Measurements from ENCODE around the gene PYCARD. TPM values are rescaled to one million over a fixed set of nuclear protein-coding genes. Genes with fewer than 3 reads are reported as not detected.
"Not testable (repeated sequence)": the region's sequence is repeated elsewhere in the genome, so short reads cannot be mapped to it uniquely, and the experiment has no call there.

The PYCARD gene
- polyA plus RNA-seq, 2 donors = 51.7 to 79.2 TPM

DNA sequence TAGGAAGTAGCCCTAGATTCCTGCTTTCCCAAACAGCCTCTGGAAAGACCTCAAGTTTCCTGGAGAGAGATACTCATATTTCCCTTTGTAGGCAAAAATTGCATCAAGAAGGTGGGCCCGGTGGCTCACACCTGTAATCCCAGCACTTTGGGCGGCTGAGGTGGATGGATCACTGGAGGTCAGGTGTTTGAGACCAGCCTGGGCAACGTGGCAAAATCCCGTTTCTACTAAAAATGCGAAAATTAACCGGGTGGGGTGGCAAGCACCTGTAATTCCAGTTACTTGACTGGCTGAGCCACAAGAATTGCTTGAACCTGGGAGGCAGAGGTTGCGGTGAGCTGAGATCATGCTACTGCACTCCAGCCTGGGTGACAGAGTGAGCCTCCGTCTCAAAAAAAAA, 2.4 kb downstream of the PYCARD start:
- Histone ChIP-seq H3K4me1 (ENCODE audit: control insufficient read depth in 2 of 2, insufficient read depth in 2 of 2, low read length in 1 of 2) (peaks cover 3 to 13% of the 10 kb centered on the region in 2 donors), H3K36me3 (ENCODE audit: control insufficient read depth in 2 of 2, insufficient read depth in 2 of 2, low read length in 1 of 2) (peaks cover 0 to 14% of the 10 kb centered on the region in 2 donors)
- H3K4me3 ChIP-seq (ENCODE audit: low read depth in 1 of 2, low read length in 2 of 2); H3K27me3 ChIP-seq (ENCODE audit: control insufficient read depth in 1 of 2, insufficient read depth in 2 of 2, low read length in 2 of 2); H3K9me3 ChIP-seq (ENCODE audit: control insufficient read depth in 2 of 2, insufficient read depth in 1 of 2, low read depth in 1 of 2, low read length in 1 of 2); H3K27ac ChIP-seq (ENCODE audit: low read depth in 2 of 2, low read length in 1 of 2): not testable (repeated sequence)
- 80 to 83% methylated on average over 7 to 8 of the region's 8 CpGs for WGBS, 2 donors

DNA sequence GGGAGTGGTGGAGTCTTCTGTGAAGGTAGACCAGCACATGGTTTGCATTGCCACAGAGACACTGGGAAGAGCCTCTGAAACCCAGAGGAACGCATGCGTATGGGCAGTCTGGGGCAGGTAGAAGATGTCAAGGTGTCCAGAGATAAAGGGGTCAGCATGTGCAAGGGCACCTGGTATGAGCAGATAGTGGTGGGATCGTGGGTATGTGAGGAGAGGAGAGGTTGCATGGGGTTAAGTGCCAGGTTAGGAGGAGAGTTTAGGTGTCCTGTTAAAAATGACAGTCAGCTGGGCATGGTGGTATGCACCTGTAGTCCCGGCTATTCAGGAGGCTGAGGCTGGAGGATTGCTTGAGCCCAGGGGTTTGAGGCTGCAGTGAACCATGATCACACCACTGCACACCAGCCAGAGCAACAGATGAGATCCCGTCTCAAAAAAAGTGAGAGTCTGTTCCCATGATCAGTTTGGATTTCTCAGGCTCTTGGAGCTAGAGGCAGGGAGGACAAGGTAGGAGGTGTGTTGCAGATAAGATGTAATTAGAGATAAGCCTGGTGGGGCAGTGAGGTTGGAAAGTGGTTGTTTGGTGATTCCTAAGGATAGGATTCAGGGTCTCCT, 3.0 kb downstream of the PYCARD start:
- H3K4me1 ChIP-seq (ENCODE audit: control insufficient read depth in 2 of 2, insufficient read depth in 2 of 2, low read length in 1 of 2) = peaks cover 3 to 13% of the 10 kb centered on the region in 2 donors
- no peak overlapping the region for H3K27ac ChIP-seq (ENCODE audit: low read depth in 2 of 2, low read length in 1 of 2)
- no peaks in the 10 kb centered on the region for H3K9me3 ChIP-seq (ENCODE audit: control insufficient read depth in 2 of 2, insufficient read depth in 1 of 2, low read depth in 1 of 2, low read length in 1 of 2)
- H3K36me3 ChIP-seq (ENCODE audit: control insufficient read depth in 2 of 2, insufficient read depth in 2 of 2, low read length in 1 of 2) = peaks cover 0 to 16% of the 10 kb centered on the region in 2 donors
- no peaks in the 10 kb centered on the region for H3K27me3 ChIP-seq (ENCODE audit: control insufficient read depth in 1 of 2, insufficient read depth in 2 of 2, low read length in 2 of 2)
- no peak overlapping the region for H3K4me3 ChIP-seq (ENCODE audit: low read depth in 1 of 2, low read length in 2 of 2)
- WGBS, 2 donors = 88 to 89% methylated on average over 5 of the region's 5 CpGs

- Histone ChIP-seq H3K27me3 (ENCODE audit: control insufficient read depth in 1 of 2, insufficient read depth in 2 of 2, low read length in 2 of 2) (no peaks in the 10 kb centered on the region), H3K4me1 (ENCODE audit: control insufficient read depth in 2 of 2, insufficient read depth in 2 of 2, low read length in 1 of 2) (peaks cover 5 to 13% of the 10 kb centered on the region in 2 donors), H3K4me3 (ENCODE audit: low read depth in 1 of 2, low read length in 2 of 2) (no peak overlapping the region), H3K27ac (ENCODE audit: low read depth in 2 of 2, low read length in 1 of 2) (no peak overlapping the region), H3K9me3 (ENCODE audit: control insufficient read depth in 2 of 2, insufficient read depth in 1 of 2, low read depth in 1 of 2, low read length in 1 of 2) (no peaks in the 10 kb centered on the region), H3K36me3 (ENCODE audit: control insufficient read depth in 2 of 2, insufficient read depth in 2 of 2, low read length in 1 of 2) (peaks cover 0 to 21% of the 10 kb centered on the region in 2 donors)
- 51 to 54% methylated on average over 7 of the region's 7 CpGs for WGBS, 2 donors
Observed at GRCh38 chr16:31198207-31198882, 4.2 kb downstream of the PYCARD start.

DNA sequence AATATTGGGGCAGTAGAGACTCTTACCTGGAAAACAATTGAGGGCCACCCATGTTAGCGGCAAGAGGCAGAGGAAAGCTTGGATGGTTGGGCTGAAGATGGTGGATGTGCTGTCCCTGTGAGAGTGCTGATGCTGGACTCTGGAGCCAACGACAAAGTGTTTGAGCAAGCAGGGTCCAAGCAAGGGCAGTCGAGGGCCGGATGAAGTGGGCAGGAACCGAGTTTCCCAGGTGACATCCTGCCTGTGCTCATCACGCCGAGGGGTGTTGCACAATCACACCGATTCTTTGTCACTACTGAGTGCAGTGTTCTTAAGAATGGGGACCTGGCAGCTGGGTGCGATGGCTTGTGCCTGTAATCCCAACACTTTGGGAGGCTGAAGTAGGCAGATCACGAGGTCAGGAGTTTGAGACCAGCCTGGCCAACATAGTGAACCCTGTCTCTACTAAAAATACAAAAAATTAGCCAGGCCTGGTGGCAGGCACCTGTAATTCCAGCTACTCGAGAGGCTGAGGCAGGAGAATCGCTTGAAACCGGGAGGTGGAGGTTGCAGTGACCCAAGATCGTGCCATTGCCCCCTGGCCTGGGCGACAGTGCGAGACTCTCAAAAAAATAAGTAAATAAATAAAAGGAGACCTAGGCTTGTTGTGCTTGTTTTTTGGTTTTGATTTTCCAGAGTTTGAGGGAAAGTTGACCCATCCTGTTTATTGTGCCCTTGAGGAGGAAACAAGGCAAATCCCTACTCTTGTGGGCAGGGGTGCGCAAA, 6.1 kb downstream of the PYCARD start:
- peaks cover 9 to 26% of the 10 kb centered on the region in 2 donors for H3K36me3 ChIP-seq (ENCODE audit: control insufficient read depth in 2 of 2, insufficient read depth in 2 of 2, low read length in 1 of 2)
- WGBS, 2 donors = 88% methylated on average over 17 of the region's 17 CpGs
- no peak overlapping the region for H3K4me3 ChIP-seq (ENCODE audit: low read depth in 1 of 2, low read length in 2 of 2)
- H3K9me3 ChIP-seq (ENCODE audit: control insufficient read depth in 2 of 2, insufficient read depth in 1 of 2, low read depth in 1 of 2, low read length in 1 of 2) = no peaks in the 10 kb centered on the region
- no peak overlapping the region for H3K27ac ChIP-seq (ENCODE audit: low read depth in 2 of 2, low read length in 1 of 2)
- peaks cover 5 to 6% of the 10 kb centered on the region in 2 donors for H3K4me1 ChIP-seq (ENCODE audit: control insufficient read depth in 2 of 2, insufficient read depth in 2 of 2, low read length in 1 of 2)
- H3K27me3 ChIP-seq (ENCODE audit: control insufficient read depth in 1 of 2, insufficient read depth in 2 of 2, low read length in 2 of 2) = no peaks in the 10 kb centered on the region

- not testable (repeated sequence) for H3K9me3 ChIP-seq (ENCODE audit: control insufficient read depth in 2 of 2, insufficient read depth in 1 of 2, low read depth in 1 of 2, low read length in 1 of 2); H3K27ac ChIP-seq (ENCODE audit: low read depth in 2 of 2, low read length in 1 of 2); H3K4me3 ChIP-seq (ENCODE audit: low read depth in 1 of 2, low read length in 2 of 2); H3K4me1 ChIP-seq (ENCODE audit: control insufficient read depth in 2 of 2, insufficient read depth in 2 of 2, low read length in 1 of 2); H3K27me3 ChIP-seq (ENCODE audit: control insufficient read depth in 1 of 2, insufficient read depth in 2 of 2, low read length in 2 of 2)
- H3K36me3 ChIP-seq (ENCODE audit: control insufficient read depth in 2 of 2, insufficient read depth in 2 of 2, low read length in 1 of 2) = peaks cover 15 to 26% of the 10 kb centered on the region in 2 donors
- WGBS, 2 donors = 95 to 97% methylated on average over 11 of the region's 11 CpGs
Observed at GRCh38 chr16:31195861-31196260, 6.7 kb downstream of the PYCARD start.

DNA sequence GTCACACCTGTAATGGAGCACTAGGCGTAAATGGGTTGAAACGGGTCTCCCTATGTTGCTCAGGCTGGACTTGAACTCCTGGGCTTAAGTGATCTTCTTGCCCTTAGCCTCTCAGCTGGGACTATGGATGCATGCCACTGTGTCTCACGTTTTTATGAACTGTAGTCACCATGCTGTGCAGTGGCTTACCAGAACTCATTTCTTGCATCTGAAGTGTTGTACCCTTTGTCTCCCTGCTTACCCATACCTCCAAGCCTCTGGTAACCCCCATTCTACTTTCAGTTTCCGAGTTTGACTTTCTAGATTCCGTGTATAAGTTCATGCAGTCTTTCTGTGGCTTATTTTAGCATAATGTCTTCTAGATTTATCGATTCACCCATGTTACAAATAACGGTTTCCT, 7.7 kb downstream of the PYCARD start:
- peaks cover 21 to 36% of the 10 kb centered on the region in 2 donors for H3K36me3 ChIP-seq (ENCODE audit: control insufficient read depth in 2 of 2, insufficient read depth in 2 of 2, low read length in 1 of 2)
- peaks cover 0 to 2% of the 10 kb centered on the region in 2 donors for H3K4me1 ChIP-seq (ENCODE audit: control insufficient read depth in 2 of 2, insufficient read depth in 2 of 2, low read length in 1 of 2)
- H3K27ac ChIP-seq (ENCODE audit: low read depth in 2 of 2, low read length in 1 of 2) = no peak overlapping the region
- no peaks in the 10 kb centered on the region for H3K9me3 ChIP-seq (ENCODE audit: control insufficient read depth in 2 of 2, insufficient read depth in 1 of 2, low read depth in 1 of 2, low read length in 1 of 2)
- H3K4me3 ChIP-seq (ENCODE audit: low read depth in 1 of 2, low read length in 2 of 2) = no peak overlapping the region
- no peaks in the 10 kb centered on the region for H3K27me3 ChIP-seq (ENCODE audit: control insufficient read depth in 1 of 2, insufficient read depth in 2 of 2, low read length in 2 of 2)
- WGBS, 2 donors = 78% methylated on average over 7 of the region's 7 CpGs

- no peak overlapping the region for H3K27ac ChIP-seq (ENCODE audit: low read depth in 2 of 2, low read length in 1 of 2)
- peaks cover 0 to 2% of the 10 kb centered on the region in 2 donors for H3K4me1 ChIP-seq (ENCODE audit: control insufficient read depth in 2 of 2, insufficient read depth in 2 of 2, low read length in 1 of 2)
- no peak overlapping the region for H3K4me3 ChIP-seq (ENCODE audit: low read depth in 1 of 2, low read length in 2 of 2)
- peaks cover 28 to 36% of the 10 kb centered on the region in 2 donors for H3K36me3 ChIP-seq (ENCODE audit: control insufficient read depth in 2 of 2, insufficient read depth in 2 of 2, low read length in 1 of 2)
- 87 to 98% methylated on average over 2 of the region's 2 CpGs for WGBS, 2 donors
- no peaks in the 10 kb centered on the region for H3K9me3 ChIP-seq (ENCODE audit: control insufficient read depth in 2 of 2, insufficient read depth in 1 of 2, low read depth in 1 of 2, low read length in 1 of 2)
- H3K27me3 ChIP-seq (ENCODE audit: control insufficient read depth in 1 of 2, insufficient read depth in 2 of 2, low read length in 2 of 2) = no peaks in the 10 kb centered on the region
Observed at GRCh38 chr16:31193874-31194273, 8.7 kb downstream of the PYCARD start.

DNA sequence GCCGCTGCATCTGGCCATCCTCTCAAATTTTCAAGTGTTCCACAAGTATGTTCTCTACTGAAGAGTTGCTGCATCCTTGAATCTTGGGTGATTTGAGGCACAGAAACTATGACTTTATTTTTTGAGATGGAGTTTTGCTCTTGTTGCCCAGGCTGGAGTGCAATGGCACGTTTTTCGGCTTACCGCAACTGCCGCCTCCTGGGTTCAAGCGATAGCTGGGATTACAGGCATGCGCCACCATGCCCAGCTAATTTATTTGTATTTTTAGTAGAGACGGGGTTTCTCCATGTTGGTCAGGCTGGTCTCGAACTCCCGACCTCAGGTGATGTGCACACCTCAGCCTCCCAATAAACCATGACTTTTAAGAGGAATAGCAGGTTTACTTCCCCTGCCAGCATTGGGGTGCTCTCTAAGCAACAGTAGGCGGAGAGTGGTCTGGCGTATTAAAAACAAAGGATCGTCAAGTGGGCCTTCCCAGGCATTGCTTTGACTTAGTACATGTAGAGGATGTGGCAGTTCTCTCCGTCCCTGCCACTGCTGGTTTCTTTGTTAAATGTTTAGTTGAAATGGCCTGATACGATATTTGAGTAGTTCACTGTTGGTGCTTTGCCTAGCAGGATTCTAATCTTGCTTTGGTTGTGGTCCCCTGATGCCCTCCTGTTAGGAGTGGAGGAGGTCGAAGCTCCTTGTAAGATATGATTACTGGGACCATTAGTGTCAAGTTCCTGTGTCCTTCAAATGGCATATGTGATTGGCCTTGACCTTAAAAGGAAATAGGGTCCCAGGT, 9.5 kb downstream of the PYCARD start:
- Histone ChIP-seq H3K36me3 (ENCODE audit: control insufficient read depth in 2 of 2, insufficient read depth in 2 of 2, low read length in 1 of 2) (peaks cover 34 to 38% of the 10 kb centered on the region in 2 donors), H3K27me3 (ENCODE audit: control insufficient read depth in 1 of 2, insufficient read depth in 2 of 2, low read length in 2 of 2) (no peaks in the 10 kb centered on the region), H3K4me3 (ENCODE audit: low read depth in 1 of 2, low read length in 2 of 2) (no peak overlapping the region), H3K9me3 (ENCODE audit: control insufficient read depth in 2 of 2, insufficient read depth in 1 of 2, low read depth in 1 of 2, low read length in 1 of 2) (no peaks in the 10 kb centered on the region), H3K27ac (ENCODE audit: low read depth in 2 of 2, low read length in 1 of 2) (no peak overlapping the region), H3K4me1 (ENCODE audit: control insufficient read depth in 2 of 2, insufficient read depth in 2 of 2, low read length in 1 of 2) (peaks cover 0 to 2% of the 10 kb centered on the region in 2 donors)
- WGBS, 2 donors = 89 to 91% methylated on average over 16 of the region's 16 CpGs

- whole genome bisulfite sequencing, 2 donors = 83 to 88% methylated on average over 5 of the region's 5 CpGs
- Histone ChIP-seq H3K4me3 (ENCODE audit: low read depth in 1 of 2, low read length in 2 of 2) (no peak overlapping the region), H3K4me1 (ENCODE audit: control insufficient read depth in 2 of 2, insufficient read depth in 2 of 2, low read length in 1 of 2) (peaks cover 0 to 2% of the 10 kb centered on the region in 2 donors), H3K27ac (ENCODE audit: low read depth in 2 of 2, low read length in 1 of 2) (no peak overlapping the region), H3K36me3 (ENCODE audit: control insufficient read depth in 2 of 2, insufficient read depth in 2 of 2, low read length in 1 of 2) (peaks cover 35 to 45% of the 10 kb centered on the region in 2 donors), H3K27me3 (ENCODE audit: control insufficient read depth in 1 of 2, insufficient read depth in 2 of 2, low read length in 2 of 2) (no peaks in the 10 kb centered on the region), H3K9me3 (ENCODE audit: control insufficient read depth in 2 of 2, insufficient read depth in 1 of 2, low read depth in 1 of 2, low read length in 1 of 2) (no peaks in the 10 kb centered on the region)
Observed at GRCh38 chr16:31191697-31192428, 10.7 kb downstream of the PYCARD start.

All from esophagus (tissue), 2 donors.